ENCODE results near the gene FHOD3.

DNA sequence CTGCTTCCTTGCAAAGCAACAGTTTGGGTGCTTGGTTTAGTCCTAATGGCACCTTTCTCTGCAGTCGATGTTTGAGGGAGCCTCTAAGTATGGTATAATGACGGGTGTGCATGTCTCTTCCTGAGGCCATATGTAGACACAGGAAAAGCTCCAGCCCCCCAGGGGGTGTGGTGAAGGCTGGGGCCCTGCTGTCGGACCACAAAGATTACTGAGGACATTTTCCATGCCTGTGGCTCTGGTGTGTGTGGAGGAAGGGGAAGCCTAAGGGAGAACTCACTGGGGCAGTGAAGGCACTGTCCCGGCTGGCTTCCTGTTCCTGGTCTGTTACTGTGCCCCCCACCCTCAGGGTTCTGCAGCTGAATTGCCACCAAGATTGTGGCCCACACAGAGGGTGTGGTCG is 187.1 kb downstream of the FHOD3 start:
- TF ChIP-seq, protein P1, sequence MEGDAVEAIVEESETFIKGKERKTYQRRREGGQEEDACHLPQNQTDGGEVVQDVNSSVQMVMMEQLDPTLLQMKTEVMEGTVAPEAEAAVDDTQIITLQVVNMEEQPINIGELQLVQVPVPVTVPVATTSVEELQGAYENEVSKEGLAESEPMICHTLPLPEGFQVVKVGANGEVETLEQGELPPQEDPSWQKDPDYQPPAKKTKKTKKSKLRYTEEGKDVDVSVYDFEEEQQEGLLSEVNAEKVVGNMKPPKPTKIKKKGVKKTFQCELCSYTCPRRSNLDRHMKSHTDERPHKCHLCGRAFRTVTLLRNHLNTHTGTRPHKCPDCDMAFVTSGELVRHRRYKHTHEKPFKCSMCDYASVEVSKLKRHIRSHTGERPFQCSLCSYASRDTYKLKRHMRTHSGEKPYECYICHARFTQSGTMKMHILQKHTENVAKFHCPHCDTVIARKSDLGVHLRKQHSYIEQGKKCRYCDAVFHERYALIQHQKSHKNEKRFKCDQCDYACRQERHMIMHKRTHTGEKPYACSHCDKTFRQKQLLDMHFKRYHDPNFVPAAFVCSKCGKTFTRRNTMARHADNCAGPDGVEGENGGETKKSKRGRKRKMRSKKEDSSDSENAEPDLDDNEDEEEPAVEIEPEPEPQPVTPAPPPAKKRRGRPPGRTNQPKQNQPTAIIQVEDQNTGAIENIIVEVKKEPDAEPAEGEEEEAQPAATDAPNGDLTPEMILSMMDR (IDR thresholded peaks at IDR 0.05), result no peak
- TF ChIP-seq, protein P2, sequence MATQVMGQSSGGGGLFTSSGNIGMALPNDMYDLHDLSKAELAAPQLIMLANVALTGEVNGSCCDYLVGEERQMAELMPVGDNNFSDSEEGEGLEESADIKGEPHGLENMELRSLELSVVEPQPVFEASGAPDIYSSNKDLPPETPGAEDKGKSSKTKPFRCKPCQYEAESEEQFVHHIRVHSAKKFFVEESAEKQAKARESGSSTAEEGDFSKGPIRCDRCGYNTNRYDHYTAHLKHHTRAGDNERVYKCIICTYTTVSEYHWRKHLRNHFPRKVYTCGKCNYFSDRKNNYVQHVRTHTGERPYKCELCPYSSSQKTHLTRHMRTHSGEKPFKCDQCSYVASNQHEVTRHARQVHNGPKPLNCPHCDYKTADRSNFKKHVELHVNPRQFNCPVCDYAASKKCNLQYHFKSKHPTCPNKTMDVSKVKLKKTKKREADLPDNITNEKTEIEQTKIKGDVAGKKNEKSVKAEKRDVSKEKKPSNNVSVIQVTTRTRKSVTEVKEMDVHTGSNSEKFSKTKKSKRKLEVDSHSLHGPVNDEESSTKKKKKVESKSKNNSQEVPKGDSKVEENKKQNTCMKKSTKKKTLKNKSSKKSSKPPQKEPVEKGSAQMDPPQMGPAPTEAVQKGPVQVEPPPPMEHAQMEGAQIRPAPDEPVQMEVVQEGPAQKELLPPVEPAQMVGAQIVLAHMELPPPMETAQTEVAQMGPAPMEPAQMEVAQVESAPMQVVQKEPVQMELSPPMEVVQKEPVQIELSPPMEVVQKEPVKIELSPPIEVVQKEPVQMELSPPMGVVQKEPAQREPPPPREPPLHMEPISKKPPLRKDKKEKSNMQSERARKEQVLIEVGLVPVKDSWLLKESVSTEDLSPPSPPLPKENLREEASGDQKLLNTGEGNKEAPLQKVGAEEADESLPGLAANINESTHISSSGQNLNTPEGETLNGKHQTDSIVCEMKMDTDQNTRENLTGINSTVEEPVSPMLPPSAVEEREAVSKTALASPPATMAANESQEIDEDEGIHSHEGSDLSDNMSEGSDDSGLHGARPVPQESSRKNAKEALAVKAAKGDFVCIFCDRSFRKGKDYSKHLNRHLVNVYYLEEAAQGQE (IDR thresholded peaks at IDR 0.05; ENCODE audit: insufficient read depth in 1 of 2, low read depth in 2 of 2, low read length in 1 of 2), result no peak
- TF ChIP-seq POLR2AphosphoS5 (IDR thresholded peaks at IDR 0.05; ENCODE audit: low read depth, low read length) (no peak), TCF7L2 (IDR thresholded peaks at IDR 0.05; ENCODE audit: low read depth, low read length) (no peak)

Measured in Panc1 (cell line).